DMS 273 (cell line): ENCODE measurements around the gene ATP2A2.
A peak's percentile ranks its signal among the peaks of the same experiment; 100 is the strongest.
"Not testable (repeated sequence)": the region's sequence is repeated elsewhere in the genome, so short reads cannot be mapped to it uniquely, and the experiment has no call there.

Source experiments
- DNase-seq: peaks from one replicate; lab custom pipeline; 2025; ENCODE audit not compliant: unreplicated experiment; lab: John Stamatoyannopoulos, UW

Gene ATP2A2

DNA sequence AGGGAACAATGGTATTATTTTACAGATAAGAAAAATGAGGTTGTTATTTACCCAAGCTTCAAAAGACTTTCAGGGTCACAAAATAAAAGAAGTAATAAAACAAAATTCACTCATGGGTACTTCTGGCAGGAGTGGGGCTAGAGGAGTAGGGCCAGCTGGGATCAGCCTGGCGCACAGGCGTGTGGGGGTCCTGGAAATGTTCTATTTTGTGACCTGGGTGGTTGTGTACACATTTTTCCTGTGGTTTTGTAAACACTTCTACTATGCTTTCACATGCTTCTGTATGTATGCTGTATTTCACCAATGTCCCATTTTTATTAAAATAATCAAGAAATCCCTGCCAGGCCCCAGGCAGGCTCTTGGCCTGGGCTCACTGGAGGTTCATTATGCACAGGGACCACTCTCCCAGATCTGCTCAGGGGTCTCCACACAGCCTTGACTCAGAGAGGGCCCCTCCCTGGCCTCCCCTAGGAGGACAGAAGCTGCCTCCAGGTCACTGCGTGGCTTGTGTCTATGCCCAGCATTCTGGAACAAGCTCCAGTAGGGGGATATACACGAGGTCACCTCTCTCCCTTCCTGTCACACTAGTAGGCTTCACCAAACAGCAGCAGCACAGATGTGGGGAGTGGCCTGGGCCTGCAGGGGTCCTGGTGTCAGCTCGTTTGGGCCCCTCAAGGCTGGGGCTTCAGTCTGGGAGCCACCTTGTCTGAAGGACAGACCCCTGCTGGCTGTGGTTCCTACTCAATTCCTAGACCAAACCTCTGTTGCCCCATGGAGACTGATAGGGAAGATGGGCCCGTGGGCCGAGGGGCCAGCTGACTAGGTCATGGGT is 84.7 kb downstream of the ATP2A2 start:
- peak; percentile 15 for DNase-seq

DNA sequence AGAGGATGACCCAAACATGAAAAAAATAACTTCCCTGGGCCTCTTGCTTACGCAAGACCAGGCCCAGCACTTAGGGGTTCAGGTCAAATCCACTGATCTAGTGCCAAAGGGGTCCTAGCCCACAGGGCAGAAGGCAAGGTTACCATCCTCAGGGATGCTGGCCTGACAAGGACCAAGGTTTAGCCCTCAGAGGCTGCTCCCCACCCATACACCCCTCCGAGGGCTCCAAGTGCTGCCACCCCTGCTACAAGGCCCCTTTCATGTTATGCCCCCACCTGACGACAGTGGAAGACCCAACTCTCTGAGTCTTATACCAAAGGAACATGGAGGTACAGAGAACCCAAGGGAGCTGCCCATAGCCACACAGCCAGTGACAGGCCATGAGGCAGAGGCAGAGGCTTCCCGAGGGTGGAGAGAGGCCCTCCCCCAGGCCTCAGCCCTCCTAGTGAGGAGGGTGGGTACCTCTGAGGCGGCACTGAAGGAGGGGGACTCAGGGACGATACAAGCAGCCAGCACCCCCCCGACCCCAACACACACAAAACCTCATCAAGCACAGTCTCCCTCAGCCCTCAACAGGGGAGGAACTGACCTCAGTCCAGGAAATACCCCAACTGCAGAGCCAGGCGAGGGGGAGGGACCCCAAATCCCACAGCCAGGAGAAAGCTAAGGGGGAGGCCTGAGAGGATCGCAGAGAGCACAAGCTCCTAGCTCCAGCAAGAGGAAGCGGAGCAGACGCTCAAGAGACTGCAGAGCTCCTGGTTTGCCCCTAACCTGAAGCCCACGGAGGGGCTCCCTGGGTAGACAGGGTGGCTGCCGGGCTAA is 85.5 kb downstream of the ATP2A2 start:
- no peak for DNase-seq

- peak; percentile 89 for DNase-seq
These were observed 86.3 kb downstream of the ATP2A2 start for GRCh38 chr12:110367181-110367864.

GRCh38 chr12:110369992-110370391 is 88.9 kb downstream of the ATP2A2 start:
- peak; percentile 9 for DNase-seq

DNA sequence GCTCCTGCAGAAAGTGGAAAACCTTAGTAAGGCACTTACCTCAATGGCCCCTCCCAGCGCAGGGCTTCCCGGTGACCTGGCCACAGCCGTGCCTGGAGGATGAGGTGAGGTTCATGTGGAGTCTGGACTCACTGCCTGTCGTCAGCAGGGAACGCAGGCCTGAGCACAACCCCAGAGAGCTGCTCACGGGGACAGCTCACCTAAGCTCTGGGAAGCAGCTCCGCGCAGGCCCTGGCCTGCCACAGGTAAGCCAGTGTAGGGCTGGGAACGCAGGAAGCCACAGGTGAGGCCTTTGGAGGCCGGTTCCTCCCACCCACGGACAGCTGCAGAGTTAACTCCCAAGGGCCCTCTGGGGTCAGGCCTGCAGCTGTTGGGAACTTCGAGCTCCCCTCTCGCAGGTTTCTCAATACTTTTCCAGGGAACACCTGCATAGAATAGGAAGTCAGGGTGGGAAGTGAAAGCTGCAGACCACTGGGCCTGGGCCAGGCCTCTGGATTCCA is 89.7 kb downstream of the ATP2A2 start:
- peak; percentile 33 for DNase-seq

DNA sequence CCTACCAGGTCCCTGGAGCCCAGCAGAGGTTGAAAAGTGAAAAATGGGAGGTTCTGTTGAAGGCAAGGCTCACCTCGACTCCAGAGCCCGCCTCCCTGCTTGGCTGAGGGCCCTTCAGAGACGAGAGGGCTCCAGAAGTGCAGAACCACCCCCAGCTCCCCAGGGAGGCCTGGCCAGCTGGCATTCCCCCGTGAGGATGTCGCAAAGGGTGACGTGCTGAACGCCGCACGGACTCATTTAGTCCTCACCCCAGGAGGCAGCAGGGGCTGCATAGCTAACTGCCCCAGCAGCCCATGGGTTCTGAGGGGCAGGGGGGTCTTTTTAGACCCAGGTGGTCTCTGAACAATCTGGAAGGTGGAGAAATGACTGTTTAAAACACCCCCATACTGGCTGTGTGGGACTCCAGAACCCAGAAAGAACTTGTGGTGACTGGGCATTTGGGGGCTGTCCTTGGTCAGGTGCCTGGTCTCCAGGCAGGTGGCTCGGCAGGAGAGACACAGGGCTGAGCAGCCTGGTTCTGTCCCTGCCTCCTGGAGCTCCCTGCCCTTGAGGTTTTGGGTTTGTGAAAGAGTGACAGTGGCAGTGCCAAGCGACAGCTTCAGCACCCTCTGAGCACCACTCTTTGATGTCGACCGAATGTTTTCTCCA is 90.5 kb downstream of the ATP2A2 start:
- DNase-seq: peak; percentile 79

- DNase-seq: no peak
These were observed 91.0 kb downstream of the ATP2A2 start for GRCh38 chr12:110372056-110372425.

GRCh38 chr12:110373025-110373424 is 92.0 kb downstream of the ATP2A2 start:
- DNase-seq: peak; percentile 83

DNA sequence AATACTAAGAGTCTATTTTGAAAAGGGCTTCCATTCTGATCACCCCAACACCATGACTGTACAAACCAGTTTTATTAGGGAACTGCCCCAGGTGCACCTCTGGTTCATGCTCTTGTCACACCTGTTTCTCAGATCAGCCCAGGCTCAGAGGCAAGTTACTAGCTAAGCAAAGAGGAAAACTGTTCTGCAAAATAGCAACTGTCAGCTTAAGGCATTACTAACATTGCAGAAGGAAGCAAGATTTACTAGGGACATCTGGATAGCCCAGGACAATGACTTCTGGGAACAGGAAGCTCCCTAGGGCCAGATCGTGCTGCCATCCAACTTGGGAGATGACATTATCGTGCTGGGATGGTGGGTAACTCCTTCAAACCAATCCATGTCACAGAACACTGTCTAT is 92.4 kb downstream of the ATP2A2 start:
- peak; percentile 44 for DNase-seq

DNA sequence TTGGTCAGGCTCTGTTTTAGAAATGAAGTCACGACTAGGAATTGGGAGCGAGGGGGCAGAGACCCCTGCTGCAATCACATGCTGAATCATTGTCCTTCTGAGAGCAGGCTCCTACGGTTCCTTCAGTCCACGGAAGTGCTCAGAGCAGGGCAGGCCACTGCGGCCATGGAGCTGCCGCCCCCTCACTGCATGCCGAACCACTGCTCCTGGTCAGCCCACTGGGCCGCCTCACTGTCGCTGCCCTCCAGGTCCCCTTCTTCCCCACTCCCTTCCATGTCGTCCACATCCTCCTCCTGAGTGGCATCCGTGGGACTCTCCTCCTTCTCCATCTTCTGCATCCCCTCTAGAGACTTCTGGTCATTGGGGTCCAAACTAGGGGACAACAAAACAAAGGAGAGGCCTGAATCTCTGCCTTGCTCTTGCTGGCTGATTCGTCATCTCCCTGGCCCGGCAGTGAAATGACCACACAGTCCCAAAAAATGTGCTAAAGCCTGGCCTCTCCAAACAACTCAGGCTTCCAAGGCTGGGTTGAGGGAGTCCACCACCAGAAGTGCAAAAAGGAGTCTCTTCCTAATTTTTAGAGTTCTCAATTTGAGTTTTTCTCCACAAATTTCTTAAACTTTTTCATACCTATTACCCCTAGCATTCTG is 93.0 kb downstream of the ATP2A2 start:
- DNase-seq: no peak

DNA sequence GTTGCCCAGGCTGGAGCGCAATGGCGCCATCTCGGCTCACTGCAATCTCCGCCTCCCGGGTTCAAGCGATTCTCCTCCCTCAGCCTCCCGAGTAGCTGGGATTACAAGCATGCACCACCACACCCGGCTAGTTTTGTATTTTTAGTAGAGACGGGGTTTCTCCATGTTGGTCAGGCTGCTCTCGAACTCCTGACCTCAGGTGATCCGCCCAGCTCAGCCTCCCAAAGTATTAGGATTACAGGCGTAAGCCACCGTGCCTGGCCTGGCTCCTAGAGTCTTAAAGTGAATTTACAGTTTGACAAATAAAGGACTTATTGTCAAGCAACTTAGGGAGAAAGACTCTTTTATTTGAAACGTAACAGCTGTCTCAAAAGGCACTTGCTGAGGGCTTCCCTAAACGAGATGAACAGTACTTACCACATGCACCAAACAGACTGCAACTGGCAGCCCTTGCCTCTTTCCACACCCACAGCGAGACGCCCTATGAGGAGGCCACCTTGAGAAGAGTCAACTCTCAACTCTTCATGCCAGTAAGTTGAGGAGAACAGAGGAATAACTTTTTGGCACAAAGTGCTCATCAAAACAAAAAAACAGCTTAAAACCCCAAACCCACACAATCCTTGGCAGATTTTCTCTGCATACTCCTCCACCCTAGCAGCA is 97.2 kb downstream of the ATP2A2 start:
- DNase-seq: not testable (repeated sequence)

DNA sequence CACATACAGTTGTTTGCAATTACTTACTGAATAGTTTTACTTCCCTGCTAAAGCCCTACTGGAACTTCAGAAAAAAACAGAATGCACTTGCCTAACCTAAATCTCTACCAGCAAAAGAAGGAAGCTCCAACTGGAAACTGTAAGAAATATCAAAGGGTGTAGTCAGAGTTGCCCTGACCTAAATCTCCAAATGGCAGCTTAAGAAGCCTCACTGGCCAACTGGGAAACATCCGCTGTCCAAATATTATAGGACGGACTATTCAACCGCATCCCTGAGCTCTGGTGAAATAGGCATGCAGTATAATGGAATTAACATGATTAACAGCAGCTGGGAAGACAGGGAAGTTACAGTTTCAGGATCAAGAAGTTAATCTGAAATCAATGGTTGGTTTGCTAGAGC is 98.2 kb downstream of the ATP2A2 start:
- DNase-seq: no peak

GRCh38 chr12:110379631-110380030 is 98.6 kb downstream of the ATP2A2 start:
- no peak for DNase-seq

GRCh38 chr12:110382683-110383082 is 101.6 kb downstream of the ATP2A2 start:
- DNase-seq: no peak
